Measurements from ENCODE around the gene RBM34. TPM values are rescaled to one million over a fixed set of nuclear protein-coding genes. Genes with fewer than 3 reads are reported as not detected.

Gene RBM34
- total RNA-seq, 4 donors from 2014 or later, result 36.7 to 107 (median 56.3) TPM

GRCh38 chr1:235139315-235139714, 21.7 kb downstream of the RBM34 start:
- Histone ChIP-seq H3K4me1 (no peaks in the 10 kb centered on the region), H3K36me3 (no peaks in the 10 kb centered on the region), H3K27me3 (no peaks in the 10 kb centered on the region), H3K9me3 (no peaks in the 10 kb centered on the region), H3K27ac (no peak overlapping the region), H3K4me3 (no peak overlapping the region)
- no peak for DNase-seq
- no peak for TF ChIP-seq POLR2A (IDR thresholded peaks at IDR 0.05)
- TF ChIP-seq, protein P1, sequence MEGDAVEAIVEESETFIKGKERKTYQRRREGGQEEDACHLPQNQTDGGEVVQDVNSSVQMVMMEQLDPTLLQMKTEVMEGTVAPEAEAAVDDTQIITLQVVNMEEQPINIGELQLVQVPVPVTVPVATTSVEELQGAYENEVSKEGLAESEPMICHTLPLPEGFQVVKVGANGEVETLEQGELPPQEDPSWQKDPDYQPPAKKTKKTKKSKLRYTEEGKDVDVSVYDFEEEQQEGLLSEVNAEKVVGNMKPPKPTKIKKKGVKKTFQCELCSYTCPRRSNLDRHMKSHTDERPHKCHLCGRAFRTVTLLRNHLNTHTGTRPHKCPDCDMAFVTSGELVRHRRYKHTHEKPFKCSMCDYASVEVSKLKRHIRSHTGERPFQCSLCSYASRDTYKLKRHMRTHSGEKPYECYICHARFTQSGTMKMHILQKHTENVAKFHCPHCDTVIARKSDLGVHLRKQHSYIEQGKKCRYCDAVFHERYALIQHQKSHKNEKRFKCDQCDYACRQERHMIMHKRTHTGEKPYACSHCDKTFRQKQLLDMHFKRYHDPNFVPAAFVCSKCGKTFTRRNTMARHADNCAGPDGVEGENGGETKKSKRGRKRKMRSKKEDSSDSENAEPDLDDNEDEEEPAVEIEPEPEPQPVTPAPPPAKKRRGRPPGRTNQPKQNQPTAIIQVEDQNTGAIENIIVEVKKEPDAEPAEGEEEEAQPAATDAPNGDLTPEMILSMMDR (IDR thresholded peaks at IDR 0.05), result no peak
- intact Hi-C loops (cut with DNase I; ENCODE audit: low total_unique reads), result no loop called here

DNA sequence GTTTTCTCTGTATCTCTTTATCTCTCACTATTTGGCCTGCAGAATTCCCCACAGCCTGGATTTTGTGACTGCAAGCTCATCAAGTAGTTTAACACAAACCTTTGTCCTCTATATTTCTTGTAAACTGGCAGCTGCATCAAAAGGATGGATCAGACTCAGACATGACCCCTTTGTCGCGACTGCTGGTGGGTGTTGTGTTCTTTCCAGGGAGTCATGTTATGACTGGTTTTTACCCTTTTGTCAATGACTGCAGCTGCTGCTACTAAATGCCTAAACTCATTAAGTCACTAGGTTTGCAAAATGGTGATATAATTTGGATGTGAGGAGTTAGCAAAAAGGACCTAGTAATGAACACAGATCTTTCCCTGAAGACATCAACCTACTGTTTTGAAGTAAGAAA, 22.2 kb downstream of the RBM34 start:
- Histone ChIP-seq H3K4me1 (no peaks in the 10 kb centered on the region), H3K4me3 (no peak overlapping the region), H3K27ac (no peak overlapping the region), H3K27me3 (no peaks in the 10 kb centered on the region), H3K9me3 (no peaks in the 10 kb centered on the region), H3K36me3 (no peaks in the 10 kb centered on the region)
- TF ChIP-seq, protein P1 (IDR thresholded peaks at IDR 0.05), result no peak
- TF ChIP-seq POLR2A (IDR thresholded peaks at IDR 0.05), result no peak
- intact Hi-C loops (cut with DNase I; ENCODE audit: low total_unique reads), result no loop called here
- DNase-seq, result no peak

DNA sequence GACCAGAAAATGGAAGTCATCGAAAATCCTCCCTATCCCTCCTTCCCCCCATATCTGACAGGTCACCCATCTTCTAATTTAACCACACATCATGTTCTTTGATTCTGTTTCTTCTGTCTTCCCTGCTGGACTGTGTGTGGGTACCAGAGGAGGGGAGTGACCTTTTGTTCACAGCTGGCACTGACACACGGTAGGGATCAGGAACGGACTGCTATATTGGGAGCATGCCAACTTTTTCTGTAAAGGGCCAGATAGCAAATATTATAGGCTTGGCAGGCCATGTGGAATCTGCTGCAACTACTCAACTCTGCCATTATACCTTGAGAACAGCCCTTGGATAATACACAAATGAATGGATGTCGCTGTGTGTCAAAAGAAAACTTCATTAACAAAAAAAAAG, 24.9 kb downstream of the RBM34 start:
- DNase-seq, result no peak
- Histone ChIP-seq H3K9me3 (no peaks in the 10 kb centered on the region), H3K27ac (no peak overlapping the region), H3K4me3 (no peak overlapping the region), H3K36me3 (no peaks in the 10 kb centered on the region), H3K4me1 (no peaks in the 10 kb centered on the region), H3K27me3 (no peaks in the 10 kb centered on the region)
- intact Hi-C loops (cut with DNase I; ENCODE audit: low total_unique reads), result no loop called here
- no peak for TF ChIP-seq POLR2A (IDR thresholded peaks at IDR 0.05)
- TF ChIP-seq, protein P1 (IDR thresholded peaks at IDR 0.05), result no peak

DNA sequence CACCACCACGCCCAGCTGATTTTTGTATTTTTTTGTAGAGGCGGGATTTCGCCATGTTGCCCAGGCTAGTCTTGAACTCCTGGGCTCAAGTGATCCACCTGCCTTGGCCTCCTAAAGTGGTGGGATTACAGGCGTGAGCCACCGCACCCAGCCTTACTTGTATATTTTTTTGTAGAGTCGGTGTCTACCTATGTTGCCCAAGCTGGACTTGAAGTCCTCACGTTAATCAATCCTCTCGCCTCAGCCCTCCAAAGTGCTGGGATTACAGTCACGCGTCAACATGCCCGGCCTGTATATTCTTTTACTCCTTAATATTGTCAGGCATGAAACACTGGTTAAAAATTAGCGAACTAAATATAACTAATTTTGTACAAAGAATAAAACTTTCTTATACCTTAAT, 26.9 kb downstream of the RBM34 start:
- intact Hi-C loops (cut with DNase I; ENCODE audit: low total_unique reads), result no loop called here
- Histone ChIP-seq H3K4me1 (no peaks in the 10 kb centered on the region), H3K9me3 (no peaks in the 10 kb centered on the region), H3K4me3 (no peak overlapping the region), H3K36me3 (no peaks in the 10 kb centered on the region), H3K27me3 (no peaks in the 10 kb centered on the region), H3K27ac (no peak overlapping the region)
- DNase-seq, result no peak
- TF ChIP-seq, protein P1 (IDR thresholded peaks at IDR 0.05), result no peak
- TF ChIP-seq POLR2A (IDR thresholded peaks at IDR 0.05), result no peak

DNA sequence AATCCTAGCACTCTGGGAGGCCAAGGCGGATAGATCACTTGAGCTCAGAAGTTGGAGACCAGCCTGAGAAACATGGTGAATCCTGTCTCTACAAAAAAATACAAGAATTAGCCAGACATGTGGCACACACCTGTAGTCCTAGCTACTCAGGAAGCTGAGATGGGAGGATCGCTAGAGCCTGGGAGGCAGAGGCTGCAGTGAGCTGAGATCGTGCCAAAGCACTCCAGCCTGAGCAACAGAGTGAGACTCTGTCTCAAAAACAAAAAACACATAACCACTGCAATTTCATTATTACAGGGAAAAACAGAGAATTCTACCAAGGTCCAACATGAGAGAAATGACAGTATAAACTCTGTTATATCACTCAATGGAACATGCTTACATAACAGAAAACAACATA, 28.0 kb downstream of the RBM34 start:
- Histone ChIP-seq H3K4me1 (no peaks in the 10 kb centered on the region), H3K9me3 (no peaks in the 10 kb centered on the region), H3K27me3 (no peaks in the 10 kb centered on the region), H3K27ac (no peak overlapping the region), H3K36me3 (no peaks in the 10 kb centered on the region), H3K4me3 (no peak overlapping the region)
- TF ChIP-seq POLR2A (IDR thresholded peaks at IDR 0.05), result no peak
- TF ChIP-seq, protein P1 (IDR thresholded peaks at IDR 0.05), result no peak
- intact Hi-C loops (cut with DNase I; ENCODE audit: low total_unique reads), result no loop called here
- DNase-seq, result no peak

All from uterus (tissue), 4 donors.